GM19372 (cell line): Measurements from ENCODE around the gene IFITM1.
"Not testable (repeated sequence)": the region's sequence is repeated elsewhere in the genome, so short reads cannot be mapped to it uniquely, and the experiment has no call there.

Source experiments
- ATAC-seq: cut with Tn5 transposase; IDR thresholded peaks from one replicate; pipeline ENCODE4 v1.9.1; 2021; ENCODE audit warnings: mild to moderate bottlenecking, low read depth, moderate library complexity; ENCODE audit not compliant: unreplicated experiment

Gene IFITM1

DNA sequence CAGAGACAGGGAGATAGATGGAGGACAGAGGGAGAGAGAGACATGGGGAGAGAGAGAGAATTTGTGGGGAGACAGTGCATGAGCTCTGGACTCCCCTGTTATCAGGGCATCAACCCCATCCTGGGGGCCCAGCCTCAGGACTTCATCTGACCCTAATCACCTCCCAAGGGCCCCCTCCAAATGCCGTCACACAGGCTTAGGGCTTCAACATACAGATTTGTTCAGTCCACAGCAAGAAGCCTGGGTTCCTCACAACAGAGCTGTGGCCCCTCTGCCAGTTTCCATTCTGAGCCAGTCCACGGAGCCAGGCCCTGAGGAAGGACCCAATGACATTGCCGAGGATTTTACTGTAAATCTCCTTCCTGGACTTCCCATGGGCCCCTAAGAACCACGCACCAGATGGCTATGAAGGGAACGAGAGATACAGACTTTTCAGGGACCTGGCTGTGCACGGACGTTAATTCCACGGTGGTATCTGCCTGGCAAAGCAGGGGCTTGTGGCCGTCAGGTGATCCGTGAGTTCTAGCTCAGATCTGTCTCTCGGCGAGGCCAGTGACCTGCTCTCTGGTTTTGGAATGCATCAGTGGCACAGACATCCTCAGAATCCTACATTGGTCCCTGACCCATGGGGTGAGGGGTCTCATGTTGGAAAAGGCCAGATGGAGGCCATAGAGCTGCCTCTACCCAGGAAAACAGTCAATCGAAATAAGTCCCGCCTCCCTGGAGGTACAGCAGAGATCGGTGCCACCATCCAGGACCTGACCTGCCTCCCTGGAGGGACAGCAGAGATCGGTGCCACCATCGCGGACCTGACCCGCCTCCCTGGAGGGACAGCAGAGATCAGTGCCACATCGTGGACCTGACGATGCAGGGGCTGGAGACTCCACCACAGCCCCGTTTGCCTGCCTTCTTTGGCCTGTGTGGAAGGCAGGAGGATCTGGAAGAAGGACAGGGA lies 46.8 kb downstream of the IFITM1 start:
- ATAC-seq = no peak

DNA sequence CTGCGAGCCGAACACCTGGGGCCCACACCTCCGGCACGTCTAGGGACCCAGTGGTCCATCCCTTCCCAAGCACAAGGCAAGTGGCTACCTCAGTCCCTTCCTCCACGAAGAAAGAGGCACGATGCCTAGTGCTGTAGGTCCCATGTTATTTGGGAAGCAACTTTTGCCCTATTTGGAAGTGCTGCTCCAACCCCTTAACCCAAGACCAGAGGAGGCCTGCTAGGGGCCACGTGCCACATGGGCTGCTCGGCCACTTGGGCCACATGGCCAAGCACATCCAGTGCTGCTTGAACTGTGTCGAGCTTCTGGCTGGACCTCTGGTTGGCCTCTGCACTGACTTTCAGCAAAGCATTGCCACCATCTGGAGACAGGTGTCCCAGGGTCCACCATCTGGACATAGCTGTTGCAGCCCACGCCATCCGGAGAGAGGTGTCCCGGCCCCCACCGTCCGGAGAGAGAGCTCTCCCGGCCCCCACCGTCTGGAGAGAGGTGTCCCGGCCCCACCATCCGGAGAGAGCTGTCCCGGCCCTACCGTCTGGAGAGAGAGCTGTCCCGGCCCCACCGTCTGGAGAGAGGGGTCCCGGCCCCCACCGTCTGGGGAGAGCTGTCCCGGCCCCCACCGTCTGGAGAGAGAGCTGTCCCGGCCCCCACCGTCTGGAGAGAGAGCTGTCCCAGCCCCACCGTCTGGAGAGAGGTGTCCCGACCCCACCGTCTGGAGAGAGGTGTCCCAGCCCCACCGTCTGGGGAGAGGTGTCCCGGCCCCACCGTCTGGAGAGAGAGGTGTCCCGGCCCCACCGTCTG lies 49.0 kb downstream of the IFITM1 start:
- no peak for ATAC-seq

- not testable (repeated sequence) for ATAC-seq
Measured at GRCh38 chr11:363443-363805, 49.6 kb downstream of the IFITM1 start.

- no peak for ATAC-seq
Measured at GRCh38 chr11:363948-364761, 50.3 kb downstream of the IFITM1 start.
